LHCN-M2 (cell line): Measurements from ENCODE around the gene SLCO1A2. TPM values are rescaled to one million over a fixed set of nuclear protein-coding genes. Genes with fewer than 3 reads are reported as not detected.

ENCODE experiments used
- DNase-seq: peaks from one replicate; pipeline ENCODE4 v3.0.0-alpha.2; 2012; ENCODE audit warnings: low read depth
- total RNA-seq: library from RNA; depleted of rRNA; stranded (reverse); fragments of >200 nt; gene quantifications from 2 replicates; pipeline ENCODE4 v1.2.3, GENCODE V29; 2014; rRNA removed

Gene SLCO1A2
- total RNA-seq, 1 experiment from 2014 or later, result 0.29 TPM

DNA sequence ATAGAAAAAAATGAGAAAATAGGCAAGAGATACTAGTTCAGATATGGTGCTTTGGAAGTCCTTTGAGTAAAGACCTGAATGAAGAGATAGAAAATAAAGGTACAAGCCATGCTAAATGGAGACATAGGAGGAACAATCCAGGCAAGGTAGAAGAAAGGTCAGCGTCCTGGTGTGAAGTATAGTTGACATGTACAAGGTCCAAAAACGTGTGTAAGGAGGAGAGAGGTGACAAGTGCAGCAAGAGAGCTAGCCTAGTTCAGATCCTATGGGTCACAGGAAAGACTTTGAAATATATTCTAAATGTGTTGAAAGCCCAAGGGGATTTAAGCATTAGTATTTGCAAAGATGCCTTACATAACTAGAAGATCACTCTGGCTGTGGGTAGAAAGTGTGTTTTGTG is 115.5 kb downstream of the SLCO1A2 start:
- DNase-seq, result no peak

Other genes with a start within 250 kb of the SLCO1A2 start
- not detected in 2 replicates for gene SLCO1B1, start 203.7 kb downstream of the SLCO1A2 start, total RNA-seq
- not detected in 2 replicates for gene IAPP, start 38.0 kb upstream of the SLCO1A2 start, total RNA-seq
- 6.2 and 9.1 TPM in 2 replicates for gene PYROXD1, start 102.7 kb upstream of the SLCO1A2 start, total RNA-seq
- 127 and 128 TPM in 2 replicates for gene RECQL, start 166.7 kb upstream of the SLCO1A2 start, total RNA-seq
- gene GOLT1B, start 166.9 kb upstream of the SLCO1A2 start, total RNA-seq, result 54.2 and 59.9 TPM in 2 replicates
- 2.1 and 3.1 TPM in 2 replicates for gene SPX, start 191.4 kb upstream of the SLCO1A2 start, total RNA-seq